G401 (cell line): ENCODE measurements around the gene SYT13. TPM values are rescaled to one million over a fixed set of nuclear protein-coding genes. Genes with fewer than 3 reads are reported as not detected.
A peak's percentile ranks its signal among the peaks of the same experiment; 100 is the strongest.
"Not testable (repeated sequence)": the region's sequence is repeated elsewhere in the genome, so short reads cannot be mapped to it uniquely, and the experiment has no call there.

ENCODE experiments used
- DNase-seq: peaks from one replicate; pipeline ENCODE4 v3.0.0-alpha.2; 2015; ENCODE audit warnings: low spot score
- in situ Hi-C: cut with HindIII; loops from 2 replicates; pipeline ENCODE4 v1.10.0; 2016; ENCODE audit warnings: low sequenced_read_pairs, mixed read lengths
- total RNA-seq: library from RNA; depleted of rRNA; stranded (reverse); fragments of >200 nt; shearing (Covaris generic); gene quantifications from 2 replicates; pipeline ENCODE4 v1.2.3, GENCODE V29; 2014

SYT13 gene
- total RNA-seq, 1 experiment from 2014 or later = not detected

- in situ Hi-C loops = no loop called here
- no peak for DNase-seq
Measured at GRCh38 chr11:45258982-45259530, 27.1 kb downstream of the SYT13 start.

- no peak for DNase-seq
- in situ Hi-C loops = no loop called here
Measured at GRCh38 chr11:45254070-45254469, 32.1 kb downstream of the SYT13 start.

- in situ Hi-C loops = no loop called here
Measured at GRCh38 chr11:45253640-45254039, 32.5 kb downstream of the SYT13 start.

GRCh38 chr11:45252877-45253276 is 33.3 kb downstream of the SYT13 start:
- DNase-seq = no peak
- in situ Hi-C loops = no loop called here

More at GRCh38 chr11:45253640-45254039, 32.5 kb downstream of the SYT13 start:
- DNase-seq = no peak

GRCh38 chr11:45252134-45252856 is 33.8 kb downstream of the SYT13 start:
- DNase-seq = no peak
- in situ Hi-C loops = no loop called here

- DNase-seq = peak; percentile 62
- in situ Hi-C loops = no loop called here
Measured at GRCh38 chr11:45250035-45250718, 36.0 kb downstream of the SYT13 start.

- in situ Hi-C loops, DNase-seq: not testable (repeated sequence)
Measured at GRCh38 chr11:45249372-45249771, 36.8 kb downstream of the SYT13 start.

GRCh38 chr11:45248501-45249011 is 37.6 kb downstream of the SYT13 start:
- in situ Hi-C loops = no loop called here
- DNase-seq = no peak

GRCh38 chr11:45247433-45247832 is 38.7 kb downstream of the SYT13 start:
- in situ Hi-C loops = no loop called here
- peak; percentile 51 for DNase-seq

GRCh38 chr11:45246241-45246640 is 39.9 kb downstream of the SYT13 start:
- no peak for DNase-seq
- in situ Hi-C loops = no loop called here

- DNase-seq = no peak
- in situ Hi-C loops = no loop called here
Measured at GRCh38 chr11:45245218-45246045, 40.7 kb downstream of the SYT13 start.

- no peak for DNase-seq
- in situ Hi-C loops = no loop called here
Measured at GRCh38 chr11:45243967-45244366, 42.2 kb downstream of the SYT13 start.

GRCh38 chr11:45239733-45240132 is 46.4 kb downstream of the SYT13 start:
- in situ Hi-C loops = no loop called here
- no peak for DNase-seq

- in situ Hi-C loops = no loop called here
- no peak for DNase-seq
Measured at GRCh38 chr11:45238724-45239123, 47.4 kb downstream of the SYT13 start.

- in situ Hi-C loops = no loop called here
- peak; percentile 97 for DNase-seq
Measured at GRCh38 chr11:45237711-45238315, 48.3 kb downstream of the SYT13 start.

GRCh38 chr11:45234306-45235006 is 51.7 kb downstream of the SYT13 start:
- in situ Hi-C loops = no loop called here
- no peak for DNase-seq

- in situ Hi-C loops = no loop called here
- no peak for DNase-seq
Measured at GRCh38 chr11:45233804-45234170, 52.4 kb downstream of the SYT13 start.

GRCh38 chr11:45233121-45233803 is 52.9 kb downstream of the SYT13 start:
- DNase-seq = peak; percentile 81
- in situ Hi-C loops = no loop called here
